Thymus (tissue), 11 donors: Measurements from ENCODE around the gene UGT1A4. TPM values are rescaled to one million over a fixed set of nuclear protein-coding genes. Genes with fewer than 3 reads are reported as not detected.

ENCODE experiments used
- DNase-seq, 9 donors: peaks; one replicate each; pipeline ENCODE4 v3.0.0-alpha.2; 2013; ENCODE audit warnings: low spot score in 9 of 9, low read depth in 6 of 9, missing footprints in 1 of 9
- H3K27ac ChIP-seq, 2 donors: one replicate each; pipeline ENCODE4 v1.5.1; 2013; ENCODE audit warnings: control low read depth in 1 of 2, low read depth in 1 of 2, low read length in 1 of 2, mild to moderate bottlenecking in 1 of 2, moderate library complexity in 1 of 2
- H3K27me3 ChIP-seq, 2 donors: one replicate each; pipeline ENCODE4 v1.5.1; 2013; ENCODE audit warnings: low read length in 1 of 2; ENCODE audit not compliant: control insufficient read depth in 2 of 2, insufficient read depth in 1 of 2
- H3K36me3 ChIP-seq, 2 donors: one replicate each; pipeline ENCODE4 v1.5.1; 2013; ENCODE audit warnings: low read length in 1 of 2, mild to moderate bottlenecking in 1 of 2, moderate library complexity in 1 of 2; ENCODE audit not compliant: control insufficient read depth in 2 of 2, insufficient read depth in 2 of 2
- H3K4me1 ChIP-seq, 2 donors: one replicate each; pipeline ENCODE4 v1.5.1; 2013; ENCODE audit warnings: low read length in 2 of 2; ENCODE audit not compliant: control insufficient read depth in 2 of 2, insufficient read depth in 2 of 2
- H3K4me3 ChIP-seq, 2 donors: one replicate each; pipeline ENCODE4 v1.5.1; 2013; ENCODE audit warnings: low read length in 2 of 2, control low read depth in 1 of 2, mild to moderate bottlenecking in 1 of 2
- H3K9me3 ChIP-seq, 2 donors: one replicate each; pipeline ENCODE4 v1.5.1; 2013; ENCODE audit warnings: low read length in 1 of 2, mild to moderate bottlenecking in 1 of 2; ENCODE audit not compliant: control insufficient read depth in 2 of 2, insufficient read depth in 1 of 2
- WGBS: extraction: QIAGEN DNeasy Blood & Tissue Kit; methylation state at CpG from one replicate; pipeline ENCODE4 v1.1.7; 2013; 5-methylcytosine and 5-hydroxymethylcytosine counted together
- polyA plus RNA-seq: library from polyadenylated mRNA; stranded (reverse); fragments of 200-250 nt; gene quantifications from one replicate; pipeline ENCODE4 v1.2.3, GENCODE V29; 2013
- total RNA-seq: library from RNA; stranded (reverse); fragments of 120-200 nt; gene quantifications from one replicate; pipeline ENCODE4 v1.2.4, GENCODE V29; 2013
- donor health status: healthy.

Gene UGT1A4
- total and polyA plus RNA-seq, 2 donors: 0.09 to 0.34 TPM

- Histone ChIP-seq H3K4me1 (no peaks in the 10 kb centered on the region), H3K9me3 (no peaks in the 10 kb centered on the region), H3K27me3 (no peaks in the 10 kb centered on the region), H3K27ac (no peak overlapping the region), H3K36me3 (no peaks in the 10 kb centered on the region), H3K4me3 (no peak overlapping the region)
- 95% methylated on average over 18 of the region's 18 CpGs for WGBS
- DNase-seq: no peak
Measured at GRCh38 chr2:233791151-233791882, 72.8 kb downstream of the UGT1A4 start.

DNA sequence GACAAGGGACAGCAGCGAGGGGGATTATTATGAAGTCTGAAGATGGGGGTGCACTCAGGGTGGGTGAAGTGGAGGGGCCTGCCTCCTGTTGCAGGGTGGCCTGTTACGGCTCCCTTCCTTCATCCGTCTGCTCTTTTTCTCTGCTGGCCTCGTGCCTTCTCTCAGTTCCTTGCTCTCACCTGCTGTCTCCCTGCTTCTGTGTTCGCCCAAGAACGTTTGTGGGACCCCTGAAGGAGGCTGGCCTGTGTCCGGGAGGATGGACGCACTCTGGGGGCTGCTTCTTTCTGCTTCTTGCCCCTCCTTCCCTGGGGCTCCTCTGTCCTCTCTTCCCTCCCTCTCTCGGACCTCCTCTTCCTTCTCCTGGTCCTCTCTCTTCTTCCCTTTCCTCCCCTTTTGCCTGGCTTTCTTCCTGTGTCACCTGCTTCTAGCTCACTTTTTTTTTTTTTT lies 73.4 kb downstream of the UGT1A4 start:
- no peaks in the 10 kb centered on the region for H3K9me3 ChIP-seq
- H3K27me3 ChIP-seq: no peaks in the 10 kb centered on the region
- no peak overlapping the region for H3K4me3 ChIP-seq
- WGBS: 88% methylated on average over 9 of the region's 9 CpGs
- H3K36me3 ChIP-seq: no peaks in the 10 kb centered on the region
- DNase-seq: no peak
- no peaks in the 10 kb centered on the region for H3K4me1 ChIP-seq
- no peak overlapping the region for H3K27ac ChIP-seq

DNA sequence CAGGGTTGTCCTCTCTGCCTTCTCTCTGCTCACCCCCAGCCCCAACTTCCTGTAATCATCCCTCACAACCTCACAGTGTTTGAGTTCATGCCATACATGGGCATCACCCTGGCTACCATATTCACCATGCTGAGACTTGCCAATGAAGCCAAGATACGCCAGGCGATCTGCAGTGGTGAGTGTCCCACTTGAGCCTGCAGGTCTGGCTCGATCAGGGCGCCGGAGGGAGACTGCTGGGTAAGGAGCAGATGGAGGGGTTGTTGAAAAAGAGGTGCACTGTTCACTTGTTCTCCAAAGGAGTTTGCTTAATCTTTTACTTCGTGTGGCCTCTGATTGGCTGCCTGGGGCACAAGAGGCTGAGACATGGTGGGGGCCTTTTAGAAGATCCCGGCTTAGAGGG lies 74.2 kb downstream of the UGT1A4 start:
- Histone ChIP-seq H3K27me3 (no peaks in the 10 kb centered on the region), H3K4me1 (no peaks in the 10 kb centered on the region), H3K27ac (no peak overlapping the region), H3K9me3 (no peaks in the 10 kb centered on the region), H3K4me3 (no peak overlapping the region), H3K36me3 (no peaks in the 10 kb centered on the region)
- DNase-seq: no peak
- 95% methylated on average over 7 of the region's 7 CpGs for WGBS

DNA sequence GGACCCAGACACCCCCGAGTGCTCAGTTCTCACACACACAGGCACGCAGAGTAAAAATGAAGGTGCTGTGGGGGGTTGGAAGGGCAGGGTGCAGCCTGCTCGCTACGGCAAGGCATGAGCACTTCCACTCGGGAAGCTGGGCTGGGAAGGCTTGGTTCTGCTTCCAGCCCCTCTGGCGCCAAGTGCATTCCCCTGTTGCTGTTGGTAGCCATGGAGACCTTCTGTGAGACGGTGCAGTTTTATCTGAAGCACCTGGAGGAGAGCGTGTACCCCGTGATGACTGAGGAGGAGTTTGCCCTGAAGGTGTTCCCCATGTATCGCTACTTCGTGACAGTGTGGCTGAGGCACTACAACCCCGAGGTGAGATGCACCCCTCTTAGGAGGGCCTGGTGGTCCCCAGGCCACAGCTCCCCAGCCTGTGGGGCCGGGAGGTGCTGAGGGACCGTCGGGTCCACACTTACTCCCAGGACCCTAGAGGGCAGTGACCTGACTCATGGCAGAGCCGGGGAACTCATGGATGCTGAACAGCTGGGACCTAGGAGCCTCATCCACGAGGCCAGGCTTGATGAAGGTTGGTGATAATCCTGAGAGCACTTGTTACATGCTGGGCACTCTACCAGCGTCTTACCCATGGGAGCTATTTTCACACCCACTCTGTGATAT lies 75.1 kb downstream of the UGT1A4 start:
- no peaks in the 10 kb centered on the region for H3K9me3 ChIP-seq
- H3K36me3 ChIP-seq: no peaks in the 10 kb centered on the region
- DNase-seq: no peak
- no peak overlapping the region for H3K27ac ChIP-seq
- H3K4me3 ChIP-seq: no peak overlapping the region
- H3K4me1 ChIP-seq: no peaks in the 10 kb centered on the region
- 93% methylated on average over 18 of the region's 18 CpGs for WGBS
- no peaks in the 10 kb centered on the region for H3K27me3 ChIP-seq

GRCh38 chr2:233794128-233794658 lies 75.7 kb downstream of the UGT1A4 start:
- Histone ChIP-seq H3K9me3 (peaks cover 0 to 2% of the 10 kb centered on the region in 2 donors), H3K4me3 (no peak overlapping the region), H3K27ac (no peak overlapping the region), H3K27me3 (no peaks in the 10 kb centered on the region), H3K36me3 (no peaks in the 10 kb centered on the region), H3K4me1 (no peaks in the 10 kb centered on the region)
- WGBS: 88% methylated on average over 17 of the region's 17 CpGs
- DNase-seq: no peak

- Histone ChIP-seq H3K27me3 (no peaks in the 10 kb centered on the region), H3K4me3 (no peak overlapping the region), H3K27ac (no peak overlapping the region), H3K4me1 (no peaks in the 10 kb centered on the region), H3K36me3 (no peaks in the 10 kb centered on the region), H3K9me3 (peaks cover 0 to 4% of the 10 kb centered on the region in 2 donors)
- DNase-seq: no peak
- WGBS: 96% methylated on average over 13 of the region's 13 CpGs
Measured at GRCh38 chr2:233795735-233796171, 77.2 kb downstream of the UGT1A4 start.

DNA sequence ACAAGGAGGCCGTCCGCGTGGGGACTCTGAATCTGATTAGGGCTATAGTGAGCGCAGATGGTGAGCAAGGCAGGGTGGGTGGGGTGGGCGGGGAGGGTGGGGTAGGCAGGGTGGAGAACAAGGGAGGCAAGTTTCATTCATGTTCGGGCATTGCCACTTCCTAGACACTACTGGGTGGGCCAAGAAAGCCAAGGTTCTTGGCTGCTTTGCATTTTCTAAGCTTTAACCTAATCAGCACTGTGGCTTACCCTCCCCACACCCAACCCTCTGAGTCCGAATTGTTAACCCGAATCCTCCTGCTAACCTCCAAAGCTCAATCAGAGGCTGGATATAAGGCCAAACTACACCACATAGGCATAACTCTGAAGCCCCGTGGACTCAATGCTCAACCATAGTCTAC lies 77.7 kb downstream of the UGT1A4 start:
- Histone ChIP-seq H3K27me3 (no peaks in the 10 kb centered on the region), H3K36me3 (no peaks in the 10 kb centered on the region), H3K4me1 (no peaks in the 10 kb centered on the region), H3K4me3 (no peak overlapping the region), H3K27ac (no peak overlapping the region), H3K9me3 (peaks cover 0 to 4% of the 10 kb centered on the region in 2 donors)
- no peak for DNase-seq
- 94% methylated on average over 9 of the region's 9 CpGs for WGBS

DNA sequence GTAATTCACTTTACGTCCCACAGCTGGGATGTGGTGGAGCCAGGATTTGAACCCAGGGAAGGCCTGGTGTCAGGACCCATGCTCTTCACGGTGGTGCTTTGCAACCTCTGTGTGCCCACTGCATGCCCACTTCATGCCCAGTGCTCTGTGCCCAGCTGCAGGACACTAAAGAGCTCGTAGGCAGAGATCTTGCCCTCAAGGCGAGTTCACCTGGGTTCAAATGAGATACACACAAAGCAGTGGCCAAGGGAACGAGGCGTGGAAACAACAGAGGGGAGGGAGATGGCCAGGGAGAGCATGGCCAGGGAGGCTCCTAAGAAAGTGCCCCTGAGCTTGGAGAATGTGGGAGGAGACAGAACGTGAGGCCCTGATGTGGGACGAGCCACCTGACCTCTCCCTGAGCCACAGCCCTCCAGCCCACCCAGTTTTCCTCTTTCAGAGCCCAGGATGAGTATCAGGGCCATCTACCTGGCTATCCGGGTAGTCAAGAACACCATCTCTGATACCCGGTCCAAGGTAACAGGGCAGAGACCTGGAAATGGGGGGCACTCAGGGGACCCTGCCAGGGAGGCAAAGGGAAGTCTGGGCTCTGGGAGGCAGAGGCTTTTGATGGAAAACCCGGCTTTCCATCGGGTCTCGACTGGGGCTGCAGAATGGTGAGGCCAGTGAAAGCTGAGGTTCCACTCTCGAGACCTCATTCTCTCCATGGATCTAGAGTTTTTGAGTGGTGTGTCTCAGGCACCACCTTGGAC lies 80.0 kb downstream of the UGT1A4 start:
- no peaks in the 10 kb centered on the region for H3K4me1 ChIP-seq
- no peak overlapping the region for H3K27ac ChIP-seq
- H3K27me3 ChIP-seq: no peaks in the 10 kb centered on the region
- H3K36me3 ChIP-seq: no peaks in the 10 kb centered on the region
- 91% methylated on average over 14 of the region's 14 CpGs for WGBS
- DNase-seq: no peak
- peaks cover 0 to 4% of the 10 kb centered on the region in 2 donors for H3K9me3 ChIP-seq
- H3K4me3 ChIP-seq: no peak overlapping the region
